ENCODE data around the gene SUN2. TPM values are rescaled to one million over a fixed set of nuclear protein-coding genes. Genes with fewer than 3 reads are reported as not detected.

Gene SUN2
- total RNA-seq, 1 experiment from 2014 or later = 55.5 TPM

DNA sequence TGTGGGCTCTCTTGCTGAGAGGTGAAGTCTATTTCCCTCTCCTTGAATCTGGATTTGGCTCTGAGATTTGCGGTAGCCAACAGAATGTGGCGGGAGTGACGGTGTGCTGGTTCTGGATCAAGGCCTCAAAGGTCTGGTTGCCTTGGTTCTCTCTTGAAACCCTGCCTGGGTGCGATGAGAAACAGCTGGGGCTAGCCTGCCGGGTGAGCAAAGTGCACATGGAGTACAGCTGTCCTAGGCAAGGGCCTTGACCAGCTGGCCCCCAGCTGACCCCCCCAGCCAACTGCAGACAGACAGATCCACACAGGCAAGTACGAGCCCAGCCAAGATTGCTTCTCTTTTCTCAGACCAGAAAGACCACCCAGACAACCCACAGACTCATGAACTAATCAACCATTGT lies 10.8 kb downstream of the SUN2 start:
- Histone ChIP-seq H3K9me2 (replicated peaks; ENCODE audit: low read length) (no peaks in the 10 kb centered on the region), H3K9ac (ENCODE audit: low read length) (no peak overlapping the region), H3K79me2 (ENCODE audit: low read length) (no peaks in the 10 kb centered on the region), H3K27ac (ENCODE audit: low read length) (no peak overlapping the region), H4K20me1 (ENCODE audit: low read length) (no peaks in the 10 kb centered on the region), H3K27me3 (ENCODE audit: low read length) (no peaks in the 10 kb centered on the region), H3F3A (ENCODE audit: low read length, unreplicated experiment) (no peaks in the 10 kb centered on the region), H2AFZ (ENCODE audit: low read length) (no peak overlapping the region), H3K4me3 (ENCODE audit: low read length) (no peak overlapping the region), H3K36me3 (ENCODE audit: low read depth, low read length) (no peaks in the 10 kb centered on the region; the same call in 1 of the 2 replicates), H3K4me2 (ENCODE audit: low read length) (no peak overlapping the region), H3K9me3 (ENCODE audit: low read length) (no peaks in the 10 kb centered on the region), H3K4me1 (ENCODE audit: insufficient read depth, low read length) (no peaks in the 10 kb centered on the region)
- no peak for ATAC-seq
- ChIA-PET POLR2A (ENCODE audit: unreplicated experiment) (no interaction called here), CTCF (no interaction called here)
- DNase-seq = no peak
- BruUV-seq (replicated peaks) = no TSS peak
- TF ChIP-seq EZH2phosphoT487 (IDR thresholded peaks at IDR 0.05; ENCODE audit: borderline replicate concordance, low read length) = no peak
- TF ChIP-seq, protein P1, sequence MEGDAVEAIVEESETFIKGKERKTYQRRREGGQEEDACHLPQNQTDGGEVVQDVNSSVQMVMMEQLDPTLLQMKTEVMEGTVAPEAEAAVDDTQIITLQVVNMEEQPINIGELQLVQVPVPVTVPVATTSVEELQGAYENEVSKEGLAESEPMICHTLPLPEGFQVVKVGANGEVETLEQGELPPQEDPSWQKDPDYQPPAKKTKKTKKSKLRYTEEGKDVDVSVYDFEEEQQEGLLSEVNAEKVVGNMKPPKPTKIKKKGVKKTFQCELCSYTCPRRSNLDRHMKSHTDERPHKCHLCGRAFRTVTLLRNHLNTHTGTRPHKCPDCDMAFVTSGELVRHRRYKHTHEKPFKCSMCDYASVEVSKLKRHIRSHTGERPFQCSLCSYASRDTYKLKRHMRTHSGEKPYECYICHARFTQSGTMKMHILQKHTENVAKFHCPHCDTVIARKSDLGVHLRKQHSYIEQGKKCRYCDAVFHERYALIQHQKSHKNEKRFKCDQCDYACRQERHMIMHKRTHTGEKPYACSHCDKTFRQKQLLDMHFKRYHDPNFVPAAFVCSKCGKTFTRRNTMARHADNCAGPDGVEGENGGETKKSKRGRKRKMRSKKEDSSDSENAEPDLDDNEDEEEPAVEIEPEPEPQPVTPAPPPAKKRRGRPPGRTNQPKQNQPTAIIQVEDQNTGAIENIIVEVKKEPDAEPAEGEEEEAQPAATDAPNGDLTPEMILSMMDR (conservative IDR thresholded peaks at IDR 0.05; ENCODE audit: low read depth, low read length) = no peak
- intact Hi-C loops (cut with micrococcal nuclease) = no loop called here

DNA sequence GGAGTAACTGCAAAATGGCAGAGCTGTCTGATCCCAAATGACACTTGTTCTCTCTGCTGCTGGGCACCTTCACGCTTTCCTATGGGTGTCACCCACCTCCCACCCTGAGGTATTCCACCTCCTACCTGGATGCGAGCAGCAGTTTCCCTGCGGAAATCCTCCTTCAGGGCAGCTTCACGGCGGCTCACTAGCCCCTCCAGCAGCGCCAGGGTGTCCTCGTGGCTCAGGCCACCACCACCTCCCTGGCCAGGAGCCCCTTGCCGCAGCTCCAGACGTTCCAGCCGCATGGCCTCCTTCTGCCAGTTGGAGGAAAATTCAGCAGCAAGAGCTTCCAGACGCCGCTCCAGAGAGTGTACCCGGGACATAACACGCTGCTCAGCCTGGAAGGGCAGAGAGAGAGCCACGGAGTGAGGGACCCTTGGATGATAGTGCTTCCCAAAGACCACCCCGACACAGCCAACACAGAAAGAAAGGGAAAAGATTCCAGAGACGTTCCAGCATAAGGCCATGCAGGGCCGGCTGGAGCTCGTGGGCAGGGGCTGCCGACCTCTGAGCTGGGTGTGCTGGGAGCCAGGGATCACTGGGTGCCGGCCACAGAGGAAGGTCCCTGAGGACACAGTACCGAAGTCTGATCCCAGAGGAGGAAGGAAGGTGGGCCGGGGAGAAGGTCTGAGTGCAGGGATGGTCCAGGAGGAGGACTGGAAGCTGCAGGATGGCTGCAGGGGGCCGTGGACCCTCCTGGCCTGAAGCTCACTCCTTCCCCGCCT lies 13.4 kb downstream of the SUN2 start:
- DNase-seq (no peak), ATAC-seq (no peak)
- TF ChIP-seq EZH2 (IDR thresholded peaks at IDR 0.05; ENCODE audit: low read length, unreplicated experiment) (no peak), EZH2phosphoT487 (IDR thresholded peaks at IDR 0.05; ENCODE audit: borderline replicate concordance, low read length) (no peak)
- TF ChIP-seq, protein P1 (conservative IDR thresholded peaks at IDR 0.05; ENCODE audit: low read depth, low read length) = no peak
- H3K4me3 ChIP-seq (ENCODE audit: low read length) = no peak overlapping the region
- POLR2A ChIA-PET (ENCODE audit: unreplicated experiment) = no interaction called here
- H3K9me3 ChIP-seq (ENCODE audit: low read length) = no peaks in the 10 kb centered on the region
- no peaks in the 10 kb centered on the region for H4K20me1 ChIP-seq (ENCODE audit: low read length)
- peaks cover 13% of the 10 kb centered on the region; the same call in 1 of the 2 replicates for H3K36me3 ChIP-seq (ENCODE audit: low read depth, low read length)
- H2AFZ ChIP-seq (ENCODE audit: low read length) = no peak overlapping the region
- peaks cover 6% of the 10 kb centered on the region; the same call in 1 of the 2 replicates for H3K4me1 ChIP-seq (ENCODE audit: insufficient read depth, low read length)
- H3F3A ChIP-seq (ENCODE audit: low read length, unreplicated experiment) = no peaks in the 10 kb centered on the region
- no peaks in the 10 kb centered on the region for H3K9me2 ChIP-seq (replicated peaks; ENCODE audit: low read length)
- no peak overlapping the region for H3K9ac ChIP-seq (ENCODE audit: low read length)
- no peak overlapping the region for H3K27ac ChIP-seq (ENCODE audit: low read length)
- H3K4me2 ChIP-seq (ENCODE audit: low read length) = no peak overlapping the region
- no TSS peak for BruUV-seq (replicated peaks)
- no peaks in the 10 kb centered on the region for H3K27me3 ChIP-seq (ENCODE audit: low read length)
- intact Hi-C loops (cut with micrococcal nuclease) = no loop called here
- H3K79me2 ChIP-seq (ENCODE audit: low read length) = no peaks in the 10 kb centered on the region
- CTCF ChIA-PET = no interaction called here

DNA sequence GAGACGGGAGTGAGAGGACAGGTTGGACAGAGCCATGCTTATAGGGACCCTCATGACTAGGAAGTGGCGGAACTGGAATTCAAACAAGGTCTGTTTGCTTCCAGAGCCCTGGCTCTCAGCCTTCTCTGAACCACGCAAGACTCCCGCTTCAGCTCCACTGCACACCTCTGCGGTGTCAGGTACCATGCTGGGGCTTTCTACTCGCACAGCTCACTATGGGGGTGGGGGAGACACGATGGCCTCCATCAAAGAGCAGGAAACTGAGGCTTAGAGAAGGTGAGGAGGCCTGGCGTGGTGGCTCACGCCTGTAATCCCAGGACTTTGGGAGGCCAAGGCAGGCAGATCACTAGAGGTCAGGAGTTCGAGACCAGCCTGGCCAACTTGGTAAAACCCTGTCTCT lies 14.2 kb downstream of the SUN2 start:
- POLR2A ChIA-PET (ENCODE audit: unreplicated experiment) = no interaction called here

More for the DNA sequence above, 14.2 kb downstream of the SUN2 start:
- H3K27me3 ChIP-seq (ENCODE audit: low read length) = no peaks in the 10 kb centered on the region
- no TSS peak for BruUV-seq (replicated peaks)
- no peak overlapping the region for H3K9ac ChIP-seq (ENCODE audit: low read length)
- no peaks in the 10 kb centered on the region for H3K9me3 ChIP-seq (ENCODE audit: low read length)
- intact Hi-C loops (cut with micrococcal nuclease) = no loop called here
- H4K20me1 ChIP-seq (ENCODE audit: low read length) = no peaks in the 10 kb centered on the region
- no peaks in the 10 kb centered on the region for H3K79me2 ChIP-seq (ENCODE audit: low read length)
- no peak overlapping the region for H3K4me2 ChIP-seq (ENCODE audit: low read length)
- no peaks in the 10 kb centered on the region for H3F3A ChIP-seq (ENCODE audit: low read length, unreplicated experiment)
- TF ChIP-seq, protein P1 (conservative IDR thresholded peaks at IDR 0.05; ENCODE audit: low read depth, low read length) = no peak
- TF ChIP-seq EZH2 (IDR thresholded peaks at IDR 0.05; ENCODE audit: low read length, unreplicated experiment) = no peak
- no peak for TF ChIP-seq EZH2phosphoT487 (IDR thresholded peaks at IDR 0.05; ENCODE audit: borderline replicate concordance, low read length)
- H2AFZ ChIP-seq (ENCODE audit: low read length) = no peak overlapping the region
- H3K36me3 ChIP-seq (ENCODE audit: low read depth, low read length) = peaks cover 14% of the 10 kb centered on the region; the same call in 1 of the 2 replicates
- H3K4me1 ChIP-seq (ENCODE audit: insufficient read depth, low read length) = peaks cover 6% of the 10 kb centered on the region; the same call in 1 of the 2 replicates
- no peak overlapping the region for H3K4me3 ChIP-seq (ENCODE audit: low read length)
- DNase-seq (no peak), ATAC-seq (no peak)
- no peak overlapping the region for H3K27ac ChIP-seq (ENCODE audit: low read length)
- no peaks in the 10 kb centered on the region for H3K9me2 ChIP-seq (replicated peaks; ENCODE audit: low read length)
- CTCF ChIA-PET = no interaction called here

Measured in PC-3 (cell line).